C4-2B (cell line): Measurements from ENCODE around the gene NDUFB8.

Experiments used
- ZFX ChIP-seq: fragments of 450-650 bp; IDR thresholded peaks from 2 replicates; pipeline ENCODE4 v1.6.1; 2017
- TF ChIP-seq, protein P1 (sequence below): fragments of 450-650 bp; conservative IDR thresholded peaks from 2 replicates; pipeline ENCODE4 v1.5.1; 2017; ENCODE audit warnings: mild to moderate bottlenecking

DNA sequence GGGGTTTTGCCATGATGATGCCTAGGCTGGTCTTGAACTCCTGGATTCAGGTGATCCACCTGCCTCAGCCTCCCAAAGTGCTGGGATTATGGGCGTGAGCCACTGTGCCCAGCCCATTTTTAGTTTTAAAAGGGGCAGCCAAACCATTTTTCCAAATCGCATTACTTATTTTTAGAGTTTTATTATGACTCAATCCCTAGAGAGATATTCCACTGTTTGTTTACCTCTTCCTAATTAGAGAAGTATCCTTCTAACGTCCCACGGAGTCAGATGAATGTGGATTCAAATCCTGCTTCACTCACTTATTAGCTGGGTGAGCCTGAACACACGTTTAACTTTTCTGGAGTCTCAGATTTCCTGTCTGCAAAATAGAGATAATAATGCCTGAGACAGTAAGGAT is 51.7 kb downstream of the NDUFB8 start:
- TF ChIP-seq, protein P1, sequence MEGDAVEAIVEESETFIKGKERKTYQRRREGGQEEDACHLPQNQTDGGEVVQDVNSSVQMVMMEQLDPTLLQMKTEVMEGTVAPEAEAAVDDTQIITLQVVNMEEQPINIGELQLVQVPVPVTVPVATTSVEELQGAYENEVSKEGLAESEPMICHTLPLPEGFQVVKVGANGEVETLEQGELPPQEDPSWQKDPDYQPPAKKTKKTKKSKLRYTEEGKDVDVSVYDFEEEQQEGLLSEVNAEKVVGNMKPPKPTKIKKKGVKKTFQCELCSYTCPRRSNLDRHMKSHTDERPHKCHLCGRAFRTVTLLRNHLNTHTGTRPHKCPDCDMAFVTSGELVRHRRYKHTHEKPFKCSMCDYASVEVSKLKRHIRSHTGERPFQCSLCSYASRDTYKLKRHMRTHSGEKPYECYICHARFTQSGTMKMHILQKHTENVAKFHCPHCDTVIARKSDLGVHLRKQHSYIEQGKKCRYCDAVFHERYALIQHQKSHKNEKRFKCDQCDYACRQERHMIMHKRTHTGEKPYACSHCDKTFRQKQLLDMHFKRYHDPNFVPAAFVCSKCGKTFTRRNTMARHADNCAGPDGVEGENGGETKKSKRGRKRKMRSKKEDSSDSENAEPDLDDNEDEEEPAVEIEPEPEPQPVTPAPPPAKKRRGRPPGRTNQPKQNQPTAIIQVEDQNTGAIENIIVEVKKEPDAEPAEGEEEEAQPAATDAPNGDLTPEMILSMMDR = no peak
- TF ChIP-seq ZFX = no peak
